ENCODE data around the gene MED12L. TPM values are rescaled to one million over a fixed set of nuclear protein-coding genes. Genes with fewer than 3 reads are reported as not detected.

The MED12L gene
- polyA plus RNA-seq, 1 donor from 2014 or later: 28.5 TPM

DNA sequence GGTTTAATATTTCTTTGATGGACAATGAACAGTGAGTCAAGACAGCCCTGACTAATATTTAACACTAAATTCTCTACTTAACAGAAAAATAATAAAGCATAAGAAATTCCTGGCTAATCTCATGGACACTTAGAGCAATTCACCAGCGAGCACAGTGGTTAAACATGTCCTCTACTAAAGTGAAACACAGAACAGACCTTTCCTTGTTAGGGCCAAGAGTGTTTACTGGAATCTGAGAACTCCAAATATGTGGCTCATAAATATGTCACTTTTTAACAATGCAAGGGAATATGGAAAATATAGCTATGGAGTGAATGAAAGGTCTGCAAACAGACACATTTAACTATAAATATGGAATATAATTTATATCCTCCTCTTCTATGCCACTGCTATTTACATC is 394.0 kb downstream of the MED12L start:
- Histone ChIP-seq H3K79me2 (replicated peaks; ENCODE audit: insufficient read depth, low read length) (no peaks in the 10 kb centered on the region), H2AFZ (ENCODE audit: low read depth, low read length) (no peak overlapping the region), H4K20me1 (ENCODE audit: insufficient read depth) (no peaks in the 10 kb centered on the region), H3K9ac (ENCODE audit: low read length) (no peak overlapping the region), H3F3A (ENCODE audit: insufficient read depth, low read length, poor library complexity, severe bottlenecking) (no peaks in the 10 kb centered on the region), H3K27ac (ENCODE audit: low read length) (no peak overlapping the region), H3K27me3 (ENCODE audit: insufficient read depth, low read depth, low read length) (no peaks in the 10 kb centered on the region), H3K4me3 (ENCODE audit: low read length) (no peak overlapping the region), H3K9me3 (ENCODE audit: low read length) (no peaks in the 10 kb centered on the region), H3K4me2 (ENCODE audit: low read length) (no peak overlapping the region), H3K36me3 (ENCODE audit: insufficient read depth, low read length) (no peaks in the 10 kb centered on the region), H3K9me2 (ENCODE audit: insufficient read depth, low read length) (no peaks in the 10 kb centered on the region)
- TF ChIP-seq MXI1 (conservative IDR thresholded peaks at IDR 0.05; ENCODE audit: poor library complexity, severe bottlenecking): no peak
- no peak for TF ChIP-seq EP300 (conservative IDR thresholded peaks at IDR 0.05; ENCODE audit: poor library complexity, severe bottlenecking)
- no peak for TF ChIP-seq POLR2AphosphoS5 (IDR thresholded peaks at IDR 0.05)
- TF ChIP-seq TAF1 (IDR thresholded peaks at IDR 0.05; ENCODE audit: low read depth): no peak
- TF ChIP-seq EZH2 (IDR thresholded peaks at IDR 0.05; ENCODE audit: borderline replicate concordance, insufficient read depth, low read length, poor library complexity, severe bottlenecking): no peak
- TF ChIP-seq, protein P1, sequence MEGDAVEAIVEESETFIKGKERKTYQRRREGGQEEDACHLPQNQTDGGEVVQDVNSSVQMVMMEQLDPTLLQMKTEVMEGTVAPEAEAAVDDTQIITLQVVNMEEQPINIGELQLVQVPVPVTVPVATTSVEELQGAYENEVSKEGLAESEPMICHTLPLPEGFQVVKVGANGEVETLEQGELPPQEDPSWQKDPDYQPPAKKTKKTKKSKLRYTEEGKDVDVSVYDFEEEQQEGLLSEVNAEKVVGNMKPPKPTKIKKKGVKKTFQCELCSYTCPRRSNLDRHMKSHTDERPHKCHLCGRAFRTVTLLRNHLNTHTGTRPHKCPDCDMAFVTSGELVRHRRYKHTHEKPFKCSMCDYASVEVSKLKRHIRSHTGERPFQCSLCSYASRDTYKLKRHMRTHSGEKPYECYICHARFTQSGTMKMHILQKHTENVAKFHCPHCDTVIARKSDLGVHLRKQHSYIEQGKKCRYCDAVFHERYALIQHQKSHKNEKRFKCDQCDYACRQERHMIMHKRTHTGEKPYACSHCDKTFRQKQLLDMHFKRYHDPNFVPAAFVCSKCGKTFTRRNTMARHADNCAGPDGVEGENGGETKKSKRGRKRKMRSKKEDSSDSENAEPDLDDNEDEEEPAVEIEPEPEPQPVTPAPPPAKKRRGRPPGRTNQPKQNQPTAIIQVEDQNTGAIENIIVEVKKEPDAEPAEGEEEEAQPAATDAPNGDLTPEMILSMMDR (IDR thresholded peaks at IDR 0.05; ENCODE audit: poor library complexity, severe bottlenecking): no peak
- TF ChIP-seq RAD21 (conservative IDR thresholded peaks at IDR 0.05): no peak
- TF ChIP-seq, protein P2, sequence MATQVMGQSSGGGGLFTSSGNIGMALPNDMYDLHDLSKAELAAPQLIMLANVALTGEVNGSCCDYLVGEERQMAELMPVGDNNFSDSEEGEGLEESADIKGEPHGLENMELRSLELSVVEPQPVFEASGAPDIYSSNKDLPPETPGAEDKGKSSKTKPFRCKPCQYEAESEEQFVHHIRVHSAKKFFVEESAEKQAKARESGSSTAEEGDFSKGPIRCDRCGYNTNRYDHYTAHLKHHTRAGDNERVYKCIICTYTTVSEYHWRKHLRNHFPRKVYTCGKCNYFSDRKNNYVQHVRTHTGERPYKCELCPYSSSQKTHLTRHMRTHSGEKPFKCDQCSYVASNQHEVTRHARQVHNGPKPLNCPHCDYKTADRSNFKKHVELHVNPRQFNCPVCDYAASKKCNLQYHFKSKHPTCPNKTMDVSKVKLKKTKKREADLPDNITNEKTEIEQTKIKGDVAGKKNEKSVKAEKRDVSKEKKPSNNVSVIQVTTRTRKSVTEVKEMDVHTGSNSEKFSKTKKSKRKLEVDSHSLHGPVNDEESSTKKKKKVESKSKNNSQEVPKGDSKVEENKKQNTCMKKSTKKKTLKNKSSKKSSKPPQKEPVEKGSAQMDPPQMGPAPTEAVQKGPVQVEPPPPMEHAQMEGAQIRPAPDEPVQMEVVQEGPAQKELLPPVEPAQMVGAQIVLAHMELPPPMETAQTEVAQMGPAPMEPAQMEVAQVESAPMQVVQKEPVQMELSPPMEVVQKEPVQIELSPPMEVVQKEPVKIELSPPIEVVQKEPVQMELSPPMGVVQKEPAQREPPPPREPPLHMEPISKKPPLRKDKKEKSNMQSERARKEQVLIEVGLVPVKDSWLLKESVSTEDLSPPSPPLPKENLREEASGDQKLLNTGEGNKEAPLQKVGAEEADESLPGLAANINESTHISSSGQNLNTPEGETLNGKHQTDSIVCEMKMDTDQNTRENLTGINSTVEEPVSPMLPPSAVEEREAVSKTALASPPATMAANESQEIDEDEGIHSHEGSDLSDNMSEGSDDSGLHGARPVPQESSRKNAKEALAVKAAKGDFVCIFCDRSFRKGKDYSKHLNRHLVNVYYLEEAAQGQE (IDR thresholded peaks at IDR 0.05; ENCODE audit: borderline replicate concordance): no peak
- TF ChIP-seq SMC3 (conservative IDR thresholded peaks at IDR 0.05; ENCODE audit: poor library complexity): no peak

DNA sequence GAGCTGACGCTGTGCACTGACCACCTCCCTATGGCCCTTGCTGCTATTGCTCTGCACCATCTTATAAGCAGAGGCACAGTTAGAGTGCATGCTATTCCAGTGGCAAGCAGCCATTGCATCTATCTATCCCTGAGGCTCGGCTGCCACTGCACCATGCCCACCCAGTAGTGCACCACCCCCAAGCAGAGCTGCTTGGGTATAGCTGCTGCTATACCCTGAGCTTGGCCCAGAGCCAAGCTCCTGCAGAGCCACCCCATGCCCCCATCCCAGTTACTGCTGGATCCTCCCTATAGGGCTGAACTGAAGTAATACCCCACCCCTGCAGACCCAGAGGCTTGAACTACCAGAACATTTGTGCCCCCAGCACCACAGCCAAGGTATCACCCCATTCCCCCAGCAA is 395.0 kb downstream of the MED12L start:
- H3K4me2 ChIP-seq (ENCODE audit: low read length): no peak overlapping the region
- H3F3A ChIP-seq (ENCODE audit: insufficient read depth, low read length, poor library complexity, severe bottlenecking): no peaks in the 10 kb centered on the region
- no peaks in the 10 kb centered on the region for H3K79me2 ChIP-seq (replicated peaks; ENCODE audit: insufficient read depth, low read length)
- no peak overlapping the region for H3K4me3 ChIP-seq (ENCODE audit: low read length)
- no peak overlapping the region for H2AFZ ChIP-seq (ENCODE audit: low read depth, low read length)
- H3K9me2 ChIP-seq (ENCODE audit: insufficient read depth, low read length): no peaks in the 10 kb centered on the region
- TF ChIP-seq EP300 (conservative IDR thresholded peaks at IDR 0.05; ENCODE audit: poor library complexity, severe bottlenecking): no peak
- TF ChIP-seq EZH2 (IDR thresholded peaks at IDR 0.05; ENCODE audit: borderline replicate concordance, insufficient read depth, low read length, poor library complexity, severe bottlenecking): no peak
- no peak for TF ChIP-seq MXI1 (conservative IDR thresholded peaks at IDR 0.05; ENCODE audit: poor library complexity, severe bottlenecking)
- TF ChIP-seq, protein P1 (IDR thresholded peaks at IDR 0.05; ENCODE audit: poor library complexity, severe bottlenecking): no peak
- no peak for TF ChIP-seq SMC3 (conservative IDR thresholded peaks at IDR 0.05; ENCODE audit: poor library complexity)
- TF ChIP-seq RAD21 (conservative IDR thresholded peaks at IDR 0.05): no peak
- TF ChIP-seq POLR2AphosphoS5 (IDR thresholded peaks at IDR 0.05): no peak
- no peak for TF ChIP-seq TAF1 (IDR thresholded peaks at IDR 0.05; ENCODE audit: low read depth)
- TF ChIP-seq, protein P2 (IDR thresholded peaks at IDR 0.05; ENCODE audit: borderline replicate concordance): no peak
- H4K20me1 ChIP-seq (ENCODE audit: insufficient read depth): no peaks in the 10 kb centered on the region
- no peaks in the 10 kb centered on the region for H3K27me3 ChIP-seq (ENCODE audit: insufficient read depth, low read depth, low read length)
- no peak overlapping the region for H3K27ac ChIP-seq (ENCODE audit: low read length)
- no peaks in the 10 kb centered on the region for H3K36me3 ChIP-seq (ENCODE audit: insufficient read depth, low read length)
- no peak overlapping the region for H3K9ac ChIP-seq (ENCODE audit: low read length)
- H3K9me3 ChIP-seq (ENCODE audit: low read length): no peaks in the 10 kb centered on the region
